HG02798 (cell line): Measurements from ENCODE around the gene CADM2.

ENCODE experiments used
- ATAC-seq: cut with Tn5 transposase; IDR thresholded peaks from one replicate; pipeline ENCODE4 v1.9.1; 2021; ENCODE audit warnings: mild to moderate bottlenecking; ENCODE audit not compliant: unreplicated experiment, poor library complexity

The CADM2 gene

GRCh38 chr3:85737846-85738245, 779.1 kb downstream of the CADM2 start:
- ATAC-seq, result no peak

- no peak for ATAC-seq
Measured at GRCh38 chr3:85740561-85740960, 781.8 kb downstream of the CADM2 start.

GRCh38 chr3:85758442-85758841, 799.7 kb downstream of the CADM2 start:
- ATAC-seq, result no peak

- no peak for ATAC-seq
Measured at GRCh38 chr3:85760342-85760741, 801.6 kb downstream of the CADM2 start.

- ATAC-seq, result no peak
Measured at GRCh38 chr3:85780806-85781205, 822.0 kb downstream of the CADM2 start.

GRCh38 chr3:85781806-85782205, 823.0 kb downstream of the CADM2 start:
- no peak for ATAC-seq

- ATAC-seq, result no peak
Measured at GRCh38 chr3:85783291-85783690, 824.5 kb downstream of the CADM2 start.

- no peak for ATAC-seq
Measured at GRCh38 chr3:85785766-85786165, 827.0 kb downstream of the CADM2 start.

- ATAC-seq, result no peak
Measured at GRCh38 chr3:85790445-85791030, 831.7 kb downstream of the CADM2 start.

GRCh38 chr3:85796140-85796539, 837.4 kb downstream of the CADM2 start:
- no peak for ATAC-seq

- no peak for ATAC-seq
Measured at GRCh38 chr3:85800676-85801075, 841.9 kb downstream of the CADM2 start.

- ATAC-seq, result no peak
Measured at GRCh38 chr3:85801955-85802354, 843.2 kb downstream of the CADM2 start.

- ATAC-seq, result no peak
Measured at GRCh38 chr3:85808755-85809154, 850.0 kb downstream of the CADM2 start.

GRCh38 chr3:85821130-85821756, 862.5 kb downstream of the CADM2 start:
- ATAC-seq, result peak; percentile 64

GRCh38 chr3:85835857-85836440, 877.2 kb downstream of the CADM2 start:
- no peak for ATAC-seq

- no peak for ATAC-seq
Measured at GRCh38 chr3:85837402-85837801, 878.6 kb downstream of the CADM2 start.

GRCh38 chr3:85838921-85839320, 880.1 kb downstream of the CADM2 start:
- no peak for ATAC-seq

GRCh38 chr3:85842081-85842480, 883.3 kb downstream of the CADM2 start:
- ATAC-seq, result no peak

- no peak for ATAC-seq
Measured at GRCh38 chr3:85846940-85847339, 888.2 kb downstream of the CADM2 start.

GRCh38 chr3:85851071-85851470, 892.3 kb downstream of the CADM2 start:
- no peak for ATAC-seq

- ATAC-seq, result no peak
Measured at GRCh38 chr3:85853805-85854204, 895.0 kb downstream of the CADM2 start.

GRCh38 chr3:85862893-85863455, 904.2 kb downstream of the CADM2 start:
- no peak for ATAC-seq
